ENCODE measurements around the gene PTPRK. TPM values are rescaled to one million over a fixed set of nuclear protein-coding genes. Genes with fewer than 3 reads are reported as not detected.
"Not testable (repeated sequence)": the region's sequence is repeated elsewhere in the genome, so short reads cannot be mapped to it uniquely, and the experiment has no call there.

PTPRK gene
- total RNA-seq, 1 donor from 2014 or later: 1.9 TPM

DNA sequence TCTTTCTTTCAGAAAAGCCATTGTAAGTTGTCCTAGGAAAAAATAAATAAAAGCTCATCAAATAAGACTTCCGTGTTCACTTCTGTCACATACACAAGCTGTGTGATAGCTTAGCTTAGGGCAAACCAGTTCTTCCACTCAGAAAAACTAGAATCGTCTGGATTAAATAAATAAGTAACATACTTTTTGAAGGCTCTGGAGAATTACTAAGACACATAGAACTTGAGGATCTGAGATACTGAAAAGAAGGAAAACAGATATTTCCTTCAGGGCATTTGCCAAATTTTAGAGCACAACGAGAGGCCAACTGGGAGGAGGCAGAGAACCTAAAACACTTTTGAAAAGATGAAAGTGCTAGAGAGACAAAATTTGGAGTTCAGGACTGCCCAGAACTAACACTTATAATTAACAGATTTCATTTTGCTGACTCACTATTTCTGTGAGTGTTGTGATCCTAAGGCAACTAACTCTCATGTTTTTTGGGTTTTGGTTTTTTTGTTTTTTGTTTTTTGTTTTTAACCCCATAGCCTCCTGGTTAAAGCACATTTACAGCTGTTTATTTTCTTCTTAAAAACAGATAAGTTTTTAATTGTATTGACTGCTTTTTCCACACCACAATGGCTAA, 580.8 kb downstream of the PTPRK start:
- intact Hi-C loops (cut with micrococcal nuclease): no loop called here

DNA sequence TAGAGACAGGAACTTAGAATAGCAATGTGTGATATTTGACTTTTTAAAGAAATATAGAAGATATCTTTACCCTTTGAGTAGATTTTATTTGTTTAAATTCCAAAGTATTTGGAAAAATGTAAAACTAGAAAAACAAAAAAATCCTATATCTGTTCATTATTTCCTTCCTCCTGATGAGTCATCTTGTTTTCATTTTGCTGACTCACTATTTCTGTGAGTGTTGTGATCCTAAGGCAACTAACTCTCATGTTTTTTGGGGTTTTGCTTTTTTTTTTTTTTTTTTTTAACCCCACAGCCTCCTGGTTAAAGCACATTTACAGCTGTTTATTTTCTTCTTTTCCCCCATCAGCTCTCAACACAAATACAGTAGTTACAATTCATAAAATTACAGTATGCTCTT, 581.7 kb downstream of the PTPRK start:
- intact Hi-C loops (cut with micrococcal nuclease): loop anchor here (1.0 kb wide), 1 partner anchor 34 kb away; no protein-coding TSS in a partner anchor

DNA sequence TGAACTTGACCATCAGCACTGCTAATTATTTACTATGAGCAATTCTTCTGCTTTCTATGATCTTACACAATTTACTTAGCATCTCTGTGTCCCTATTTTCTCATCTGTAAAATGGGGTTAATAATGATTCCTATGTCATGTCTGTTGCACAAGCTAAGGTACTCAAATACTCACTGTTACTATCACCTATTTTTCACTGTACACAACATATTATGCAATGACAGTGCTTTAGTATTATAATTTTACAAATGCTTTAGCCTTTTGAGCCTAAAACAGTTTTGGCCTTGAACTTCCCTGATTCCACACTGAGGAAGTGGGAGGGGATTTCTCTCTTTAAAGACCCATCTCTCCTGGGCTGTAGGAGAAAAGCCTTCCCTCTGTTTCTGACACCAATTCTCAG, 582.7 kb downstream of the PTPRK start:
- intact Hi-C loops (cut with micrococcal nuclease): loop anchor here (1.0 kb wide), 1 partner anchor 35 kb away; no protein-coding TSS in a partner anchor

DNA sequence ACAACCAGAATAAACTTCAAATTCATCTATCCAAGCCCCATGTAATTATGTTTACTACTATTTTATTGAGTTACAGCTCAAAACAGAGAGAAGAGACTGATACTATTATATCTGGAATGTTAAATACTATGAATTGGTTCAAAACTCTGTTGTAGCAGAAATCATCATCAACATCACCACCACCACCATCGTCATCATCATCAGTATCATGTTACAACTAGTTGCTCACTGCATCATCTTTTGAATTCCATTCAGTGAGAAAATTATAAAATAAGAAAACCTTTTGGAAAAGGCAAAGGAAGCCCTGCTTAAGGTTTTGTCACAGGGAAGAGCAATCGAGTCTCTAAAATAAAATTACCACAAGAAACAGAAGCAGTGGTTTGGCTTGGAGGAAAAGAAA, 583.3 kb downstream of the PTPRK start:
- intact Hi-C loops (cut with micrococcal nuclease): no loop called here

DNA sequence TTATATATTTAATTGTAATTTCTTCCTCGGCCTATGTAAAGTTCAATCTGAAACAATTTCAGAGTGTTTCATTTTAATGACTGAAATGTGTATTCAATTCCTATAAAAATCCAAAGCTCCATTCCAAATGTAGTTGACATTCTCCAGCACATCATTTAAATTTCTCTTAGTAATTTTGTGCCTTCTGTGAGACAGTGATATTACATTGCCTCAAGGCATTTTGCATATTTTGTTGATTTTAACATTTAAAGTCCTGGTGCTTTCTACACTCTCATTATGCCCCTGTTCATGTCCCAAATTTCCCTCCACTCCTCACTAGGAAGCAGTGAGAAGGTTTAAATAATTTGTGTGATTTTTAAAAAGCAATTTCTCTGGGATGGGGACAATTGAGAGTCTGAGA, 585.4 kb downstream of the PTPRK start:
- intact Hi-C loops (cut with micrococcal nuclease): loop anchor here (1.0 kb wide), 4 partner anchors 16 to 37 kb away; partner anchors contain the start of gene THEMIS

DNA sequence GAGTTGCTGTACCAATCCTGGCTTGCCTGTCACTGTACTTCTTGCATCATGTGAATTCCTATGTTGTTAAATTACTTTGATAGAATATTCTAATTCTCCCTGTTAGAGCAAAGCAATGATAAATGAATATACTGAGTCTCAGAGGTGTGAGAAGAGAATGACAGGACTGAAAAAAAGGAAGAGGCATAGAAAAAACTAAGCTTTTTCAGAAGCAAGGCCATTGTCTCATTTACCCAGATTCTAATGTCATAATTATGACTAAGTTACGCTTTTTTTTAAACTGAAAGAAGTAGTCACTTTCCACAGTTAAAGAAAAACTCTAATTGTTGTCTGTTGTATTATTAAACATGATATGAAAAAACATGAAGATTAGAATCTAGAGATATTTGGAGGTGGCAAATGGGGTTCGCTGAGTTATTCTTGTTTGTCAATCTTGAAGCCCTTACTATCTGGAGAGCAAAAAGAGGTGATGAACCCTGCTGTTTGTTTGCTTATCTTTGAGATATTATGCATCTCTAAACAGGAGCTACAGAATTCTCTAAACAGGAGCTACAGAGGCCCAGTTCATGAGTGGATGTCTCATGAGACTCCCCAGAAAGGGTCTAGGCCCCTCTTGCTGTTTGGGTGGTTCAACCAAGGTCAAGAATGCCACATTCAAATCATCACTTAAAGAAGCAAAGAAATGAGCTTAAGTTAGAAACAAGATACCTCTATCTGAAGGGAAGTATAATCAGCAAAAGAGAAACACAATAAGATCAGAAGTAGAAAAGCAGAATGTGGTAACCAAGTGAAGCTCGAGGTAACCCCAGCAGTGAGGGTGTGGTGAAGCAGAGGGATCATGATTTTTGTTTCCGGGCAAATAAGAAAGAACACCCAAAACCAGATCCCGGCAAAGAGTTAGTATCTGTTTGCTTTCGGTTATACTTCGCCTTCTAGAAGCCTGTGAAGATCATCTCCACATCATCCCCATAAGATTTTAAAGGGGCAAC, 586.3 kb downstream of the PTPRK start:
- intact Hi-C loops (cut with micrococcal nuclease): loop anchor here (1.0 kb wide), 4 partner anchors 16 to 38 kb away; partner anchors contain the start of gene THEMIS

DNA sequence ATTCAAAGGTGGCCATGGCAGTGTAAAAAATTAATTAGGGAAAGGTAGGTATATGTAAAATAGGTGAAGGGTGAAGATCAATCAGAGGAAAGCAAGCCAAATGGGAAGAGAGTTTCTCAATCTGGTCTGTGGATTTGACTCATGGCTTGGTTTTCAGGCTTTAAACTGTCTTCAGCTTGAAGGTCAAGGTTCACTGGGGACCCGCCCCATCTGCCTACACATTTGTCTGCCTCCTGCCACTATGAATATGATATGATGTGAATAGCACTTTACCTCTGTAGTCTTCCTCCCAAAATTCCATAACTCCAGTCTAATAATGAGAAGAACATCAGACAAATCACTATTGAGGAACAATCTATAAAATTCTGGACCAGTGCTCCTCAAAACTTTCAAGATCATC, 587.3 kb downstream of the PTPRK start:
- intact Hi-C loops (cut with micrococcal nuclease): no loop called here

DNA sequence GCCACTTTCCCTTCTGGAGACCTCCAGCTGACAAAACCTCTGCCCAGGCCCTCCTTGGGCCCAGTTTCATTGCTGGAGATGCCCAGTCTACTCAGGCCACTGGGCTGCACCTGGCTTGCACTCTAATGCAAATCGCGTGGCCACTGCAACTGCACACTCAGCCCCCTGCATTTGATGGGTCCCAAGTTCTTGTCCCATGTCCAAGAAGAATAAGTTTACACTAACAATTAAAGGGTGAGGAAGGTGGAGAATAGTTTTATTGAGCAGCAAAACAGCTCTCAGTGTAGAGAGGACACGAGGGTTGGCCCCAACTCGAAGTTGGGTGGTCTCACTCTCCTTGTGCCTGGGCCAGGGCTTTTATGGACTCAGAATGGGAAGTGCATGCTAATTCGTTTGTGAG, 587.7 kb downstream of the PTPRK start:
- intact Hi-C loops (cut with micrococcal nuclease): no loop called here

DNA sequence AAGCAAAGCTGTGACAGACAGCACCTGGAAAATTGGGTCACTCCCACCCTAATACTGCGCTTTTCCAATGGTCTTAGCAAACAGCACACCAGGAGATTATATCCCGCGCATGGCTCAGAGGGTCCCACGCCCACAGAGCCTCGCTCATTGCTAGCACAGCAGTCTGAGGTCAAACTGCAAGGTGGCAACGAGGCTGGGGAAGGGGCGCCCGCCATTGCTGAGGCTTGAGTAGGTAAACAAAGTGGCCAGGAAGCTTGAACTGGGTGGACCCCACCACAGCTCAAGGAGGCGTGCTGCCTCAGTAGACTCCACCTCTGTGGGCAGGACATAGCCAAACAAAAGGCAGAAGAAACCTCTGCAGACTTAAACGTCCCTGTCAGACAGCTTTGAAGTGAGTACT, 594.0 kb downstream of the PTPRK start:
- intact Hi-C loops (cut with micrococcal nuclease): not testable (repeated sequence)

DNA sequence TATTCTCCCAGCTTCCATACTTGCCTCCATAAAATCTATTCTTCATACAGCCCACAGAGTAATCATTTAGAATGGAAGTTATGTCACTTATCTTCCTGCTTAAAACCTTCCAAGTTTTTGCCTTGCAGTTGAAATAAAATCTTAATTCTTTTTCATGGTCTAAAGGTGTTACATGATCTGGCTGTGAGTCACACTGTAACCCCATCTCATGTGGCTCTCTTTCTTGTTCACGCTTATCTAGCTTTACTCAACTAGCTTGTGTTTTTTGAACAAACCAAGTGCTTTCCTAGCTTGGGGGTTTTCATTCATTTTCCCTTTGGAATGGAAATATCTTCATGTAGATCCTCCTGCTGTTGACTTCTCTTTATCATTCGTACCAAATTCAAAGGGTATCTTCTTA, 596.0 kb downstream of the PTPRK start:
- intact Hi-C loops (cut with micrococcal nuclease): no loop called here

DNA sequence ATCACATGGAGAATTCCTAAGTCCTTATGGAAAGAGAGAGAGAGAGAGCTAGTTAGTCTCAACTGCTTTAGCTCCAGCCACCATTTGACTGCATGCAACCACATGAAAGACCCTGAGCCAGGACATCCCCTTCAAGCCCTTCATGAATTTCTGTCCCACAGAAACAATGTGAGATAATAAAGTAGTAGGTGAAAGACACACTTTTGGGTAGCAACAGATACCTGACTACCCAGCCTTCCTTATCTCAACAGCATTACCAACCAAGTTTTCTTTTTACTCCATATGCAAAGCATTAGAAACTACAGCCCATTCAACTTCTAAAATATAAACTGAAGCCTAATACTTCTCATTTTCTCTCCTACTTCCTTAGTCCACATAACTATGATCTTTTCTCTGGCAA, 596.4 kb downstream of the PTPRK start:
- intact Hi-C loops (cut with micrococcal nuclease): no loop called here

DNA sequence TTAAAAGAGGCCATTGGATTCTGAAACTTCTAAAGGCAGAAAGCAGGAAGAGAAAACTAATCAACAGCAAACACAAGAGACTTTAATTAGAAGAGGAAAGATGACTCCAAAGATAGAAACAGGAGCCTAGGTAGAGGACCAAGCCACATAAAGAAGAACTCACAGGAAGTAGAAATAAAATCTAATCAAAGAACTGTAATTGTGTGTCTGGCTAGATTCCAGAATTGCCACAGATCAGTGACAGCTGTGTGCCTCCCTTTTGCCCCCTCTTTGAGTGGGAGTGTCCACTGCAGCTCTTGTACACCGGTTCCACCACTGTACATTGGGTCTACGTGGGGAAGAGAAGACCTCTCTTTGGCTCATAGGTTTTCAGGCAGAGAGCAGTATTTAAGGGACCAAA, 597.3 kb downstream of the PTPRK start:
- intact Hi-C loops (cut with micrococcal nuclease): no loop called here

DNA sequence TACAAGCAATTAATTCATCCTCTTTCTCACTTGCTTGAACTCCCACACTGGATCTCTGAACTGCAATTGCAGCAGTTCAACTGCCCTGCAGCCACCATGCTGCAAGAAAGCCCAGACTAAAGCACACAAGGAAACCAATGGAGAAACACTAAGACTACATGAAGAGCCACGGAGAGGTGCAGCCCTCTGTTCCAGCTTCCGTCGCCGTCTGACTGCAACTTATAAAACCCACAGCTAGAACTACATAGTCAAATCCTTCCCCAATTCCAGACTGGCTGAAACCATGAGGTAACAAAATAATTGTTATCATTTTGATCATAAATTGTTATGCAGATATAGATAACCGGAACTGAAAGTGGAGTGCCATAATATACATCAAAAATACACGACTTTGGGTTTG, 598.4 kb downstream of the PTPRK start:
- intact Hi-C loops (cut with micrococcal nuclease): no loop called here

DNA sequence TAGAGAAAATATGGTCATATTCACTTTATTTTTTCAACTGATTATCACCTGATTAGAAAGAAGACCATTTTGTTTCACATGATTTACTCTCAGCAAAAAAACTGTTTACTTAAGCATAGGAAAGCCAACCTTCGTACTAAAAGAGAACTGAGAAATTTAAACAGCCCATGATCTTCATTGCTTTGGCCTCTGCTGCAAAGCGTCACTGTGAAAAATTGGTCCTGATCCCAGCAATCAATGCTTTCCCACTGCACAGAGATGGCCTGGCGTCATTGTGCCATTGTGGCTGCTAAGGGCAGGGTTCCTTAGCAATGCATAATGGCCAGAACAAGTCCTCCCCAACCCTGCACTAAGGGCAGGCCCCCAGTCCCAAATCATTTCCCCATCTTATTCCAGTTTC, 599.6 kb downstream of the PTPRK start:
- intact Hi-C loops (cut with micrococcal nuclease): no loop called here
